Heart right ventricle (tissue), 16 donors: Measurements from ENCODE around the gene CEP72. TPM values are rescaled to one million over a fixed set of nuclear protein-coding genes. Genes with fewer than 3 reads are reported as not detected.
"Not testable (repeated sequence)": the region's sequence is repeated elsewhere in the genome, so short reads cannot be mapped to it uniquely, and the experiment has no call there.

Experiments
- ATAC-seq, 8 donors: fragments of 200-7000 bp; cut with Tn5 transposase; one replicate each; pipeline ENCODE4 v1.9.1; 2020; ENCODE audit warnings: mild to moderate bottlenecking in 8 of 8, moderate library complexity in 8 of 8, moderate number of reproducible peaks in 1 of 8
- DNase-seq, 2 donors: peaks; one replicate each; pipeline ENCODE4 v3.0.0-alpha.2; 2020
- H3K27ac ChIP-seq, 10 donors: fragments of 200-600 bp; sonication (generic) in 2 of 10; one replicate each; pipeline versions ENCODE4 v1.5.0 to v1.8.0; 2020 to 2022; ENCODE audit warnings: mild to moderate bottlenecking in 3 of 10
- H3K27me3 ChIP-seq, 7 donors: fragments of 200-600 bp; one replicate each; pipeline ENCODE4 v1.8.0; 2021 to 2022; ENCODE audit warnings: mild to moderate bottlenecking in 2 of 7
- H3K36me3 ChIP-seq, 9 donors: fragments of 200-600 bp; sonication (generic) in 1 of 9; one replicate each; pipeline versions ENCODE4 v1.5.0 to v1.8.0; 2020 to 2022; ENCODE audit warnings: mild to moderate bottlenecking in 2 of 9
- H3K4me1 ChIP-seq, 9 donors: fragments of 200-600 bp; sonication (generic) in 1 of 9; one replicate each; pipeline versions ENCODE4 v1.5.0 to v1.8.0; 2020 to 2022; ENCODE audit warnings: mild to moderate bottlenecking in 4 of 9
- H3K4me3 ChIP-seq, 10 donors: fragments of 200-600 bp; sonication (generic) in 2 of 10; one replicate each; pipeline versions ENCODE4 v1.5.0 to v1.8.0; 2020 to 2022; ENCODE audit warnings: mild to moderate bottlenecking in 7 of 10, moderate library complexity in 2 of 10
- H3K9me3 ChIP-seq, 11 donors: fragments of 200-600 bp in 10 of 11; sonication (generic) in 2 of 11; one replicate each; pipeline versions ENCODE4 v1.5.0 to v1.8.0; 2013 to 2022; ENCODE audit warnings: mild to moderate bottlenecking in 2 of 11, control low read depth in 1 of 11, moderate library complexity in 1 of 11
- CTCF ChIP-seq, 9 donors: fragments of 200-600 bp; sonication (generic) in 2 of 9; IDR thresholded peaks; one replicate each; pipeline versions ENCODE4 v1.5.0 to v1.8.0; 2021 to 2022; ENCODE audit warnings: antibody characterized with exemption in 9 of 9, mild to moderate bottlenecking in 5 of 9, moderate library complexity in 1 of 9
- WGBS, 2 donors: extraction: QIAGEN DNeasy Blood & Tissue Kit; methylation state at CpG; one replicate each; pipeline ENCODE4 v1.1.7; 2013; ENCODE audit warnings: inconsistent platforms in 1 of 2; 5-methylcytosine and 5-hydroxymethylcytosine counted together
- intact Hi-C, 10 donors: fragments of 100-400 bp; cut with DNase I; formaldehyde crosslinking; loops; one replicate each; pipeline versions ENCODE4 v1.11.1 to v1.14.2; 2022
- polyA plus RNA-seq, 2 donors: library from polyadenylated mRNA; stranded (reverse); fragments of 200-250 nt; gene quantifications; one replicate each; pipeline ENCODE4 v1.2.3, GENCODE V29; 2013
- total RNA-seq, 10 donors: library from RNA; stranded (reverse); fragmentation: NEBNext Ultra II Directional in 3 of 10; extraction: Animal tissue kit (Norgen Biotek cat#: 25700) in 3 of 10; gene quantifications; one replicate each; pipeline versions ENCODE4 v1.2.1 to v1.2.4, GENCODE V29; 2021 to 2023
- donor health status: Arrhythmogenic right ventricular cardiomyopathy.
- donor health status: ischemic (EF 13 %, LVEDD 7.1; RV severe dilation, severe dysfunction).
- donor health status: healthy with polysubstance abuse.
- donor health status: DM: no; HTN: yes; CAD: no.
- donor health status: DM: no; HTN: no; CAD: no.
- donor health status: ischemic (EF 25% LVEDD 6.9; RV normal size, moderate dysfunction).
- donor health status: ischemic (EF 25% LVEDD 5.7; RV mildly dilated, moderate dysfunction).
- donor health status: healthy.
- donor health status: DM: yes; HTN: yes; CAD: no.
- donor health status: Ischemic cardiomyopathy.
- donor health status: ischemic (EF 35%, LVEDD 5.7; RV mildly dilated, moderate dysfunction).
- donor health status: nonischemic (EF 11% LVEDD 7.7; RV severe dilation, severe dysfunction).
- donor health status: DM: yes; HTN: yes; CAD: no.
- donor health status: PGD.
- donor health status: ischemic (EF 29% LVEDD 5.4; RV normal size, mild dysfunction).
- donor health status: nonischemic (EF 23%, LVEDD 6.1; RV moderate dilation, normal function).

The CEP72 gene
- total and polyA plus RNA-seq, 12 donors: 0.66 to 2.4 (median 1.4) TPM

- intact Hi-C loops: loop anchor here in 5 of 10 donors (5.0 to 10.0 kb wide), 3 partner anchors 88 to 93 kb away; no protein-coding TSS in a partner anchor
- Histone ChIP-seq H3K4me3 (no peak overlapping the region), H3K36me3 (no peaks in the 10 kb centered on the region), H3K4me1 (peaks cover 0 to 18% (median 0%) of the 10 kb centered on the region in 9 donors), H3K9me3 (no peaks in the 10 kb centered on the region), H3K27me3 (no peaks in the 10 kb centered on the region), H3K27ac (no peak overlapping the region)
- no peak for DNase-seq
- ATAC-seq: no peak
- WGBS, 2 donors: 83 to 85% methylated on average over 17 of the region's 17 CpGs
- no peak for TF ChIP-seq CTCF (IDR thresholded peaks at IDR 0.05)
These were observed 72.6 kb downstream of the CEP72 start for GRCh38 chr5:684751-685216.

GRCh38 chr5:685262-686171 is 73.4 kb downstream of the CEP72 start:
- TF ChIP-seq CTCF (IDR thresholded peaks at IDR 0.05): no peak
- no peak for ATAC-seq
- no peaks in the 10 kb centered on the region for H3K27me3 ChIP-seq
- H3K9me3 ChIP-seq: no peaks in the 10 kb centered on the region
- peaks cover 0 to 18% (median 0%) of the 10 kb centered on the region in 9 donors for H3K4me1 ChIP-seq
- no peak for DNase-seq
- H3K4me3 ChIP-seq: no peak overlapping the region
- intact Hi-C loops: loop anchor here in 1 of 10 donors (10.0 kb wide), 1 partner anchor 89 kb away; no protein-coding TSS in a partner anchor
- H3K36me3 ChIP-seq: no peaks in the 10 kb centered on the region
- 87 to 91% methylated on average over 24 of the region's 24 CpGs for WGBS, 2 donors
- no peak overlapping the region for H3K27ac ChIP-seq

- intact Hi-C loops: loop anchor here in 1 of 10 donors (10.0 kb wide), 1 partner anchor 89 kb away; no protein-coding TSS in a partner anchor
- not testable (repeated sequence) for H3K27me3 ChIP-seq, H3K9me3 ChIP-seq, DNase-seq, H3K36me3 ChIP-seq, ATAC-seq, H3K4me3 ChIP-seq, H3K27ac ChIP-seq
- H3K4me1 ChIP-seq: peaks cover 0 to 18% (median 0%) of the 10 kb centered on the region in 9 donors
- 90 to 96% methylated on average over 11 to 12 of the region's 12 CpGs for WGBS, 2 donors
These were observed 74.0 kb downstream of the CEP72 start for GRCh38 chr5:686172-686523.

GRCh38 chr5:686936-687335 is 74.8 kb downstream of the CEP72 start:
- not testable (repeated sequence) for H3K4me3 ChIP-seq, H3K27me3 ChIP-seq, DNase-seq, H3K9me3 ChIP-seq, ATAC-seq, H3K36me3 ChIP-seq, H3K27ac ChIP-seq
- intact Hi-C loops: loop anchor here in 1 of 10 donors (10.0 kb wide), 1 partner anchor 88 kb away; no protein-coding TSS in a partner anchor
- 77 to 87% methylated on average over 12 of the region's 12 CpGs for WGBS, 2 donors
- peaks cover 0 to 18% (median 0%) of the 10 kb centered on the region in 9 donors for H3K4me1 ChIP-seq

GRCh38 chr5:688348-689010 is 76.3 kb downstream of the CEP72 start:
- intact Hi-C loops: loop anchor here in 1 of 10 donors (10.0 kb wide), 1 partner anchor 86 kb away; no protein-coding TSS in a partner anchor
- DNase-seq: not testable (repeated sequence)
- WGBS, 2 donors: 84 to 87% methylated on average over 17 to 25 of the region's 30 CpGs

GRCh38 chr5:690293-690692 is 78.2 kb downstream of the CEP72 start:
- H3K27me3 ChIP-seq, H3K4me3 ChIP-seq, H3K36me3 ChIP-seq, H3K4me1 ChIP-seq, H3K9me3 ChIP-seq, DNase-seq, H3K27ac ChIP-seq: not testable (repeated sequence)
- WGBS, 2 donors: no CpG with 5 or more reads among the region's 12 CpGs
- intact Hi-C loops: loop anchor here in 1 of 10 donors (10.0 kb wide), 1 partner anchor 95 kb away; the partner anchor contains the start of gene ZDHHC11B
- peak; percentile 26 to 84 (median 74) for ATAC-seq

More at GRCh38 chr5:688348-689010, 76.3 kb downstream of the CEP72 start:
- H3K36me3 ChIP-seq, H3K4me3 ChIP-seq, H3K27me3 ChIP-seq, H3K27ac ChIP-seq, H3K9me3 ChIP-seq, ATAC-seq: not testable (repeated sequence)
- H3K4me1 ChIP-seq: peaks cover 0 to 12% (median 0%) of the 10 kb centered on the region in 9 donors

- H3K27ac ChIP-seq, H3K4me1 ChIP-seq, H3K9me3 ChIP-seq, H3K27me3 ChIP-seq, DNase-seq, H3K36me3 ChIP-seq: not testable (repeated sequence)
- H3K4me3 ChIP-seq: peak overlapping the region in 1 of 10 donors; percentile 34
- 0% methylated on average over 7 of the region's 23 CpGs; no CpG with 5 or more reads in 1 of the 2 donors for WGBS, 2 donors
- intact Hi-C loops: loop anchor here in 1 of 10 donors (10.0 kb wide), 1 partner anchor 94 kb away; the partner anchor contains the start of gene ZDHHC11B
- ATAC-seq: peak; percentile 18 to 75 (median 51)
These were observed 78.9 kb downstream of the CEP72 start for GRCh38 chr5:691049-691448.
